ENCODE results near the gene IRF3.

IRF3 gene

GRCh38 chr19:49664171-49665035 is 1.3 kb downstream of the IRF3 start:
- Histone ChIP-seq H3K9ac (ENCODE audit: low read length) (peak overlapping the region; percentile 86), H3K36me3 (ENCODE audit: control insufficient read depth, insufficient read depth, low read length) (peaks cover 53% of the 10 kb centered on the region), H3K9me3 (ENCODE audit: control insufficient read depth, insufficient read depth, low read depth, low read length) (peaks cover 8% of the 10 kb centered on the region), H3K27ac (ENCODE audit: low read depth, low read length) (0 out of 2 replicates have a peak overlapping the region, but pooled peaks have one; percentile 11), H3K4me1 (ENCODE audit: control insufficient read depth, insufficient read depth, low read length) (0 out of 2 replicates have a peak, but pooled peaks cover 2% of the 10 kb centered on the region), H3K27me3 (ENCODE audit: control insufficient read depth, insufficient read depth, low read length) (no peaks in the 10 kb centered on the region), H3K4me3 (ENCODE audit: low read depth, low read length) (peak overlapping the region; percentile 98)

- Histone ChIP-seq H3K9me3 (ENCODE audit: control insufficient read depth, insufficient read depth, low read depth, low read length) (peaks cover 8% of the 10 kb centered on the region), H3K4me1 (ENCODE audit: control insufficient read depth, insufficient read depth, low read length) (0 out of 2 replicates have a peak, but pooled peaks cover 2% of the 10 kb centered on the region), H3K27me3 (ENCODE audit: control insufficient read depth, insufficient read depth, low read length) (no peaks in the 10 kb centered on the region), H3K36me3 (ENCODE audit: control insufficient read depth, insufficient read depth, low read length) (peaks cover 58% of the 10 kb centered on the region), H3K27ac (ENCODE audit: low read depth, low read length) (no peak overlapping the region), H3K4me3 (ENCODE audit: low read depth, low read length) (no peak overlapping the region), H3K9ac (ENCODE audit: low read length) (no peak overlapping the region)
These were observed 2.4 kb downstream of the IRF3 start for GRCh38 chr19:49663224-49663623.

- peaks cover 61% of the 10 kb centered on the region for H3K36me3 ChIP-seq (ENCODE audit: control insufficient read depth, insufficient read depth, low read length)
- peaks cover 8% of the 10 kb centered on the region for H3K9me3 ChIP-seq (ENCODE audit: control insufficient read depth, insufficient read depth, low read depth, low read length)
- no peaks in the 10 kb centered on the region for H3K27me3 ChIP-seq (ENCODE audit: control insufficient read depth, insufficient read depth, low read length)
- 0 out of 2 replicates have a peak, but pooled peaks cover 2% of the 10 kb centered on the region for H3K4me1 ChIP-seq (ENCODE audit: control insufficient read depth, insufficient read depth, low read length)
- no peak overlapping the region for H3K9ac ChIP-seq (ENCODE audit: low read length)
- no peak overlapping the region for H3K27ac ChIP-seq (ENCODE audit: low read depth, low read length)
- no peak overlapping the region for H3K4me3 ChIP-seq (ENCODE audit: low read depth, low read length)
These were observed 3.6 kb downstream of the IRF3 start for GRCh38 chr19:49662011-49662410.

DNA sequence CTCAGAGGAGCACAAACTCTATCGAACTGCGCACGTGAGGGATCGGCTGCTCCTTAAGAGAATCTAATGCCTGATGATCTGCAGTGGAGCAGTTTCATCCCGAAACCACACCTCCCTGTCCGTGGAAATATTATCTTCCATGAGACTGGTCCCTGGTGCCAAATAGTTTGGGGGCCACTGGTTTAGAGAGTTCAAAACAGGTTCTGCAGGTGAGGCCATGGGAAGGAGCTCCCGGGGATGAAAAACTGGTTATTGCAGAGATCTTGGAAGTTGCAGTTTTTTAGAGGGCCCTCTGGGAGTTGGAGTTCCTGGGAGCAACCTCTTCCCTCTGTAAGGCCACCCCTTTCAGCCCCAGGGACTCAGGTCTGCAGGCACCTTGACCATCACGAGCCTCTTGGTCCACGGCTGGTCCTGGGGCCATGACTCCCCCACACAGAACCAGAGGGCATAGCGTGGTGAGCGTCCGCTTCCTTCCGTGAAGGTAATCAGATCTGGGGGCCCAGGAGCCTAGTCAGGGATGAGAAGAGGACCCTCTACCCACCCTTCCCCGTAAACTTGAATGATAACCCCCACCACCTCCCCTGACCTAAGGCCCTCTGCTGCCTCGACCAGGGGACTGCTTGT is 5.2 kb downstream of the IRF3 start:
- Histone ChIP-seq H3K4me3 (ENCODE audit: low read depth, low read length) (no peak overlapping the region), H3K9me3 (ENCODE audit: control insufficient read depth, insufficient read depth, low read depth, low read length) (peaks cover 8% of the 10 kb centered on the region), H3K27me3 (ENCODE audit: control insufficient read depth, insufficient read depth, low read length) (no peaks in the 10 kb centered on the region), H3K9ac (ENCODE audit: low read length) (no peak overlapping the region), H3K27ac (ENCODE audit: low read depth, low read length) (no peak overlapping the region), H3K36me3 (ENCODE audit: control insufficient read depth, insufficient read depth, low read length) (peaks cover 76% of the 10 kb centered on the region), H3K4me1 (ENCODE audit: control insufficient read depth, insufficient read depth, low read length) (peaks cover 11% of the 10 kb centered on the region)

DNA sequence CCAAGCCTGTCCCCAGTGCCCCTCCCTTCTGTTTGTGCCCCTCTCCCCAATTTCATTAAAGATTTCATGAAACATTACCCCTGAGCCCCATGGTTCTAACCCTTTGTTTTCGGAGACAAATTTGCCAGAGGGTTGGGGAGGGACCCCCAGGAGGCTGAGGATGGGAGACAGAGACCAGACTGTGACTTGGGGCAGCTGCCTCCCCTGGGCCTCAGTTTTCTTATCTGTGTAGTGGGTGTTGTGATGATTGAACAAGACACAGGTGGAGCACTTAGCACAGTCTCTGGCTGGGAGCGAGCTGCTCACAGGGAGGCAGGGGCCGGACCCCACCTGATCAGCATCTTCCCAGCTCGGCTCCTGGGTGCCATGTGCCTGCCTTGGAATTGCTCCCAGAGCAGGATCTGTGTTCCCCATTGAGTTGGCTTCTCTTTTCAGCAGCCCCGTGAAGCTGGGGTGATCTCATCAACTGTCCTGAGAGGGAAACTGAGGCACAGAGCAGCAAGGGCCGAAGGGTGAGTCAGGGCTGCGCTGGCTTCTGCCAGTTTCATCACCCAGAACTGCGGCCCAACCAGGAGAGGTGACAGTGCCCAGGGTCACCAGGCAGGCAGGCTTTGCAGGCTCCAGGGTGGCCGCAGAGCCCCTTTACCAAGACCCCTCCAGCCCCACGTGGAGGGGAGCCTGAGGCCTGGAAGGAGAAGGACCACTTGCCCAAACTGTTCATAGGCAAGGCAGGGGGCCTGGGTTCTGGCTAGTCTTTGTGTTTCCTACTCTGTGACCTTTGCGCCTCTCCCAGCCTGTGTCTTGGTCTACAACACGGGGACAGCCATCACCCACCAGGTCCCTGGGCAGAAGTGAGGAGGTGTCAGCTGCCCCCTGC is 6.9 kb downstream of the IRF3 start:
- Histone ChIP-seq H3K4me3 (ENCODE audit: low read depth, low read length) (no peak overlapping the region), H3K36me3 (ENCODE audit: control insufficient read depth, insufficient read depth, low read length) (peaks cover 93% of the 10 kb centered on the region)

DNA sequence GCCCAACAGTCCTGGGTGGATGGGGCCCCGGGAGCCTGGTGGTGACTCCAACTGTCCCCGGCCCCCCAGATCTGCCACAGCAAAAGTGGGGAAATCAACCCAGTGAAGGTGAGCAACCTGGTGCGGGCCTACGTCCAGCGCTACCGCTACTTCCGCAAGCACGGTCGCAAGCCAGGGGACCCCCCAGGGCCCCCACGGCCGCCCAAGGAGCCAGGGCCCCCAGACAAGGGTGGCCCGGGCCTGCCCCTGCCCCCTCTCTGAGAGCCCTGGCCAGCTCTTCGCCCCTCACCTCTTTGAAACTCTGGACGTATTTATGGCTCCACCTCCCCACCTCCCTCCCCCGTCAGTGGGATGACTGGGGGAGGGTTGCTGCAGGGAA is 7.5 kb downstream of the IRF3 start:
- Histone ChIP-seq H3K36me3 (ENCODE audit: control insufficient read depth, insufficient read depth, low read length) (peaks cover 97% of the 10 kb centered on the region), H3K27ac (ENCODE audit: low read depth, low read length) (no peak overlapping the region)

More for the DNA sequence above, 6.9 kb downstream of the IRF3 start:
- H3K4me1 ChIP-seq (ENCODE audit: control insufficient read depth, insufficient read depth, low read length): peaks cover 9% of the 10 kb centered on the region
- H3K27me3 ChIP-seq (ENCODE audit: control insufficient read depth, insufficient read depth, low read length): no peaks in the 10 kb centered on the region
- no peak overlapping the region for H3K27ac ChIP-seq (ENCODE audit: low read depth, low read length)
- peaks cover 8% of the 10 kb centered on the region for H3K9me3 ChIP-seq (ENCODE audit: control insufficient read depth, insufficient read depth, low read depth, low read length)
- H3K9ac ChIP-seq (ENCODE audit: low read length): no peak overlapping the region

GRCh38 chr19:49657493-49658138 is 8.0 kb downstream of the IRF3 start:
- Histone ChIP-seq H3K36me3 (ENCODE audit: control insufficient read depth, insufficient read depth, low read length) (peaks cover 96% of the 10 kb centered on the region), H3K4me3 (ENCODE audit: low read depth, low read length) (no peak overlapping the region), H3K4me1 (ENCODE audit: control insufficient read depth, insufficient read depth, low read length) (peaks cover 9% of the 10 kb centered on the region), H3K9ac (ENCODE audit: low read length) (no peak overlapping the region), H3K27ac (ENCODE audit: low read depth, low read length) (no peak overlapping the region), H3K9me3 (ENCODE audit: control insufficient read depth, insufficient read depth, low read depth, low read length) (peaks cover 8% of the 10 kb centered on the region), H3K27me3 (ENCODE audit: control insufficient read depth, insufficient read depth, low read length) (no peaks in the 10 kb centered on the region)

More for the DNA sequence above, 7.5 kb downstream of the IRF3 start:
- Histone ChIP-seq H3K4me1 (ENCODE audit: control insufficient read depth, insufficient read depth, low read length) (peaks cover 9% of the 10 kb centered on the region), H3K27me3 (ENCODE audit: control insufficient read depth, insufficient read depth, low read length) (no peaks in the 10 kb centered on the region), H3K9me3 (ENCODE audit: control insufficient read depth, insufficient read depth, low read depth, low read length) (peaks cover 8% of the 10 kb centered on the region), H3K4me3 (ENCODE audit: low read depth, low read length) (no peak overlapping the region), H3K9ac (ENCODE audit: low read length) (no peak overlapping the region)

DNA sequence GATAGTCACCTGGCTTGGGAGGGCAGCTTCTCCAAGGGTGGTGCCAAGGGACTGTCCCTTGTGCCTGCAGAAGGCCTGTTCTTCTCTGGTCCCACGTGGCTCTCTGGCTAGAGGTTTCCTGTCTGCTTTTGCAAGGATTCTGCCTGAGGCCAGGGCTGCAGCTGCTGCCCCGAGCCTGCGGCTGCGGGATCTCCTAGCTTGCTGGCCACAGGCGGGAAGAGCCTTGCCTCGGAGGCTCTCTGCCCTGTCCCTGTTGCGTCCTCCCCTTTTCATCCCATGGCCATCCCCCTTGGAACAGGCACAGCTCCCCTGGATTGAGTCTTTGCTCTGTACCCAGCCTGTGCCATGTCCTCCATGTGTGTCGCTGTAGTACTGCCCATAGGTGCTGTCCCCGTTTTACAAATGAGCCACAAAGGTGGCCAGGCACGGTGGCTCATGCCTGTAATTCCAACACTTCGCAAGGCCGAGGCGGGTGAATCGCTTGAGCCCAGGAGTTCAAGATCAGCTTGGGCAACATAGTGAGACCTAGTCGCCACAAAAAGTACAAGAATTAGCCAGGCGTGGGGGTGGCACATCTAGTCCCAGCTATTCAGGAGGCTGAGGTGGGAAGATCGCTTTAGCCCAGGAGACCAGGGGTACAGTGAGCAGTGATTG is 9.1 kb downstream of the IRF3 start:
- Histone ChIP-seq H3K4me3 (ENCODE audit: low read depth, low read length) (no peak overlapping the region), H3K27ac (ENCODE audit: low read depth, low read length) (no peak overlapping the region), H3K4me1 (ENCODE audit: control insufficient read depth, insufficient read depth, low read length) (peaks cover 9% of the 10 kb centered on the region), H3K9ac (ENCODE audit: low read length) (no peak overlapping the region), H3K36me3 (ENCODE audit: control insufficient read depth, insufficient read depth, low read length) (peaks cover 91% of the 10 kb centered on the region), H3K9me3 (ENCODE audit: control insufficient read depth, insufficient read depth, low read depth, low read length) (peaks cover 8% of the 10 kb centered on the region), H3K27me3 (ENCODE audit: control insufficient read depth, insufficient read depth, low read length) (no peaks in the 10 kb centered on the region)

- Histone ChIP-seq H3K9ac (ENCODE audit: low read length) (no peak overlapping the region), H3K27me3 (ENCODE audit: control insufficient read depth, insufficient read depth, low read length) (no peaks in the 10 kb centered on the region), H3K27ac (ENCODE audit: low read depth, low read length) (no peak overlapping the region), H3K36me3 (ENCODE audit: control insufficient read depth, insufficient read depth, low read length) (peaks cover 89% of the 10 kb centered on the region), H3K4me1 (ENCODE audit: control insufficient read depth, insufficient read depth, low read length) (peaks cover 9% of the 10 kb centered on the region), H3K4me3 (ENCODE audit: low read depth, low read length) (no peak overlapping the region), H3K9me3 (ENCODE audit: control insufficient read depth, insufficient read depth, low read depth, low read length) (peaks cover 8% of the 10 kb centered on the region)
These were observed 9.8 kb downstream of the IRF3 start for GRCh38 chr19:49655570-49656455.
